ENCODE data around the gene BHLHA15. TPM values are rescaled to one million over a fixed set of nuclear protein-coding genes. Genes with fewer than 3 reads are reported as not detected.
A peak's percentile ranks its signal among the peaks of the same experiment; 100 is the strongest.

BHLHA15 gene
- total and polyA plus RNA-seq, 2 of the 8 experiments (the other 6 are each of a cell fraction or from before 2014, with no cell fraction given) = 1.1 to 2.7 TPM

DNA sequence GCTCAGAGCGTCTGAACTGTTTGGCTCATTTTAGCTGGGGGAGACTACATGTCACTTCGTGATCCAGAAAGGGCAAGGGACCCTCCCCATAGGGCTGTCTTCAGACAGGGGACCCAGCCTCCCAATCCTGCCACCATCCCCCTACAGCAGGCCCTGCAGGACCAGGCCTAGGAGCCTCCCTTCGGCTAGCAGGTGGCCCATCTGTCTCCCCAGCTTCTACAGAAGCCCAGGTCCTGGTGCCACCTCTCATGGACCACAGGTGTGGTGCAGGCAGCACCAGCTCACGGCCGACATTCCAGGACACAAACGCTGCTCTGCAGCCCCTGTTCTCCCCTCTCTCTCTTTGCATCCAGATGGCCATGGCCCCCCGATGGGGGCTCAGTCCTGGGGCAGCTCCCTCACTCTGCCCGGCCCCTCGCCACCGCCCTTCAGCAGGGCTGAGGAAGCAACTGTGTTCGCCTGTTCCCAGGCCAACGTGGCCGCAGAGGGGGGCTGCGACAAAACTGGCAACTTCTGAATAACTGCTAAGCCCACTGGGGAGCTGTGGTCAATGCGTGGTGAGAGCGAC, 30.5 kb downstream of the BHLHA15 start:
- 80% methylated on average over 13 of the region's 16 CpGs; no CpG with 5 or more reads in 1 of the 2 experiments for WGBS, 2 experiments (ENCODE audit: extremely low coverage in 1 of 2, insufficient coverage in 1 of 2, insufficient read length in 1 of 2, insufficient replicate concordance in 2 of 2, low coverage in 1 of 2, low lambda C conversion rate in 2 of 2, missing lambda C conversion rate in 1 of 2)
- no peak overlapping the region for H3K18ac ChIP-seq (ENCODE audit: extremely low read depth, low read length)
- no peaks in the 10 kb centered on the region for H3K36me3 ChIP-seq (ENCODE audit: control insufficient read depth in 2 of 4, insufficient read depth in 4 of 4, low read length in 3 of 4)
- TF ChIP-seq TEAD4 (IDR thresholded peaks at IDR 0.05; ENCODE audit: low read depth, low read length) (0 out of 2 replicates have a peak, but pooled peaks have one; percentile 17), SP2 (IDR thresholded peaks at IDR 0.05; ENCODE audit: low read length) (no peak), TCF12 (IDR thresholded peaks at IDR 0.05; ENCODE audit: low read depth, low read length) (no peak), GABPA (IDR thresholded peaks at IDR 0.05; ENCODE audit: borderline replicate concordance, insufficient read depth, low read length) (no peak)
- no peak overlapping the region for H2BK5ac ChIP-seq (ENCODE audit: low read depth, low read length)
- H4K20me1 ChIP-seq (replicated peaks in 1 of 2; ENCODE audit: control insufficient read depth in 1 of 2, insufficient read depth in 2 of 2, low read length in 2 of 2) = peaks cover 0 to 3% of the 10 kb centered on the region in 2 experiments
- DNase-seq (ENCODE audit: low read depth in 1 of 2, low spot score in 2 of 2) (no peak), FAIRE-seq (no peak)
- H2BK12ac ChIP-seq (ENCODE audit: low read depth, low read length) = no peak overlapping the region
- H4K91ac ChIP-seq (replicated peaks; ENCODE audit: insufficient read length, low read length) = no peak overlapping the region
- no peak overlapping the region for H2BK20ac ChIP-seq (ENCODE audit: low read length)
- H3K4me1 ChIP-seq (replicated peaks in 1 of 4; ENCODE audit: control insufficient read depth in 3 of 4, insufficient read depth in 4 of 4, low read length in 3 of 4) = peaks cover 0 to 6% (median 0%) of the 10 kb centered on the region in 4 experiments; a peak in 3 of 7 replicates
- H3K4me3 ChIP-seq (ENCODE audit: extremely low read depth in 1 of 4, insufficient read depth in 2 of 4, low read depth in 3 of 4, low read length in 4 of 4) = no peak overlapping the region
- no peaks in the 10 kb centered on the region for H3K27me3 ChIP-seq (replicated peaks in 1 of 4; ENCODE audit: control insufficient read depth in 3 of 4, extremely low read depth in 1 of 4, insufficient read depth in 3 of 4, low read length in 3 of 4)
- no peak overlapping the region for H4K5ac ChIP-seq (ENCODE audit: insufficient read length, low read depth, low read length)
- no peaks in the 10 kb centered on the region for H3K79me1 ChIP-seq (ENCODE audit: low read depth, low read length)
- no peak overlapping the region for H2AK5ac ChIP-seq (ENCODE audit: low read depth, low read length)
- H4K8ac ChIP-seq (ENCODE audit: extremely low read depth, insufficient read depth, low read length) = peak overlapping the region; percentile 22; the same call in 1 of the 2 replicates
- no peak overlapping the region for H3K27ac ChIP-seq (ENCODE audit: low read depth, low read length)
- no peaks in the 10 kb centered on the region for H3K79me2 ChIP-seq (ENCODE audit: control insufficient read depth in 1 of 2, insufficient read depth in 2 of 2, low read length in 2 of 2)
- H3K4ac ChIP-seq (replicated peaks; ENCODE audit: insufficient read length, low read depth, low read length) = no peak overlapping the region
- H3K56ac ChIP-seq (replicated peaks; ENCODE audit: insufficient read length, low read depth, low read length) = no peak overlapping the region
- H2BK120ac ChIP-seq (replicated peaks; ENCODE audit: low read depth, low read length) = no peak overlapping the region
- peaks cover 8% of the 10 kb centered on the region; the same call in 1 of the 2 replicates for H3K23me2 ChIP-seq (ENCODE audit: low read depth, low read length)
- H3K4me2 ChIP-seq (ENCODE audit: insufficient read depth in 1 of 2, low read depth in 2 of 2, low read length in 2 of 2) = no peak overlapping the region
- ChIA-PET CTCF (ENCODE audit: partially characterized antibody) (interaction anchor here (0.6 to 2.3 kb wide), 12 partner anchors 9 to 220 kb away, joined by 3 to 15 read pairs (median 3); no protein-coding TSS in a partner anchor), POLR2A (ENCODE audit: partially characterized antibody) (interaction anchor here (0.8 kb wide), 1 partner anchor 9 kb away, joined by 3 read pairs; no protein-coding TSS in a partner anchor)
- H3K9me3 ChIP-seq (ENCODE audit: insufficient read depth in 2 of 2, low read depth in 1 of 2, low read length in 1 of 2) = no peaks in the 10 kb centered on the region
- H3K14ac ChIP-seq (ENCODE audit: insufficient read length) = no peak overlapping the region
- no peak overlapping the region for H2BK15ac ChIP-seq (ENCODE audit: low read length)
- no peak overlapping the region for H2AFZ ChIP-seq (ENCODE audit: low read length)
- no peak overlapping the region for H3K9ac ChIP-seq (replicated peaks in 1 of 4; ENCODE audit: extremely low read depth in 1 of 4, low read depth in 3 of 4, low read length in 3 of 4)
- H3K23ac ChIP-seq (ENCODE audit: insufficient read length) = no peak overlapping the region

Data from H1 (cell line).